HCT116 (cell line): ENCODE results near the gene PKN3. TPM values are rescaled to one million over a fixed set of nuclear protein-coding genes. Genes with fewer than 3 reads are reported as not detected.

Source experiments
- ATAC-seq: fragments of 200-7000 bp; cut with Tn5 transposase; 2 replicates; pipeline ENCODE4 v1.9.1; 2020; ENCODE audit warnings: mild to moderate bottlenecking, moderate library complexity
- BruUV-seq: library from RNA; stranded (reverse); fragments of 400-500 nt; replicated peaks from 2 replicates; lab custom pipeline; 2021; lab: Mats Ljungman, UMichigan
- CTCF ChIA-PET: fragments of 300-600 bp; sonication (Branson Sonifier 250); formaldehyde crosslinking; loops from one replicate; lab custom pipeline; 2021; ENCODE audit warnings: antibody characterized with exemption; lab: Charles Lee
- POLR2A ChIA-PET: fragments of 300-600, 350-600 bp; sonication (Branson Sonifier 250); formaldehyde crosslinking; loops from one replicate; lab custom pipeline; 2021; ENCODE audit warnings: antibody characterized with exemption; lab: Charles Lee
- RAD21 ChIA-PET, 2 experiments: fragments of 300-600 bp; sonication (Branson Sonifier 250); formaldehyde crosslinking; loops; one replicate each; lab custom pipeline; 2023; ENCODE audit warnings: low total read pairs in 2 of 2; ENCODE audit not compliant: uncharacterized antibody in 2 of 2, unreplicated experiment in 2 of 2, low non-redundant PET in 1 of 2; lab: Charles Lee
- DNase-seq: peaks from one replicate; pipeline ENCODE4 v3.0.0-alpha.2; 2010; ENCODE audit warnings: low read depth, low spot score
- H2AFZ ChIP-seq: fragments of 200-600 bp; shearing (Covaris generic), sonication (generic); 2 replicates; pipeline ENCODE4 v1.6.1; 2017; ENCODE audit warnings: low read depth, mixed run types, mixed read lengths, antibody characterized with exemption, low read length; ENCODE audit not compliant: poor library complexity, severe bottlenecking
- H3K27ac ChIP-seq: 2 replicates; pipeline ENCODE4 v1.5.1; 2012; ENCODE audit warnings: low read depth, low read length
- H3K27me3 ChIP-seq: fragments of 200-600 bp; sonication (generic); 2 replicates; pipeline ENCODE4 v1.6.1; 2016; ENCODE audit warnings: mixed run types, low read length, mixed read lengths; ENCODE audit not compliant: insufficient read depth
- H3K36me3 ChIP-seq, 2 experiments: fragments of 200-500 bp in 1 of 2; fragments of 200-600 bp in 1 of 2; sonication (Bioruptor generic) in 1 of 2; sonication (generic) in 1 of 2; 2 replicates each; pipeline versions ENCODE4 v1.5.1 to v1.6.1; 2014 to 2016; ENCODE audit warnings: low read length in 2 of 2, inconsistent platforms in 1 of 2, mixed read lengths in 1 of 2, mixed run types in 1 of 2; ENCODE audit not compliant: insufficient read depth in 2 of 2, control insufficient read depth in 1 of 2
- H3K4me1 ChIP-seq, 2 experiments: fragments of 200-600 bp in 1 of 2; sonication (generic) in 1 of 2; 2 replicates each; pipeline versions ENCODE4 v1.5.1 to v1.6.1; 2012 to 2017; ENCODE audit warnings: low read length in 2 of 2, inconsistent platforms in 1 of 2, mild to moderate bottlenecking in 1 of 2, mixed read lengths in 1 of 2, mixed run types in 1 of 2, moderate library complexity in 1 of 2; ENCODE audit not compliant: insufficient read depth in 2 of 2, control insufficient read depth in 1 of 2
- H3K4me2 ChIP-seq: fragments of 200-600 bp; sonication (generic); 2 replicates; pipeline ENCODE4 v1.6.1; 2017; ENCODE audit warnings: mixed run types, low read length, mixed read lengths
- H3K4me3 ChIP-seq, 2 experiments: fragments of 200-600 bp in 1 of 2; sonication (generic) in 1 of 2; replicated peaks in 1 of 2; 2 replicates each; pipeline ENCODE4 v1.5.1; 2011 to 2016; ENCODE audit warnings: low read length in 2 of 2, control low read depth in 1 of 2, low read depth in 1 of 2, mild to moderate bottlenecking in 1 of 2, mixed read lengths in 1 of 2, mixed run types in 1 of 2
- H3K79me2 ChIP-seq: fragments of 200-600 bp; sonication (generic); 2 replicates; pipeline ENCODE4 v1.6.1; 2017; ENCODE audit warnings: mild to moderate bottlenecking, mixed run types, low read length, moderate library complexity, mixed read lengths; ENCODE audit not compliant: insufficient read depth
- H3K9ac ChIP-seq: fragments of 200-600 bp; sonication (generic); 2 replicates; pipeline ENCODE4 v1.6.1; 2016; ENCODE audit warnings: low read length, mixed read lengths
- H3K9me2 ChIP-seq: fragments of 200-600 bp; sonication (generic), shearing (Covaris generic); 2 replicates; pipeline ENCODE4 v1.6.1; 2017; ENCODE audit warnings: mixed run types, mild to moderate bottlenecking, moderate library complexity; ENCODE audit not compliant: insufficient read depth
- H3K9me3 ChIP-seq, 2 experiments: fragments of 200-500 bp in 1 of 2; fragments of 200-600 bp in 1 of 2; sonication (Bioruptor generic) in 1 of 2; sonication (generic) in 1 of 2; 2 replicates each; pipeline ENCODE4 v1.6.1; 2014 to 2017; ENCODE audit warnings: low read length in 2 of 2, mixed read lengths in 2 of 2, inconsistent platforms in 1 of 2, low read depth in 1 of 2, mild to moderate bottlenecking in 1 of 2, mixed run types in 1 of 2, moderate library complexity in 1 of 2; ENCODE audit not compliant: control insufficient read depth in 1 of 2, insufficient read depth in 1 of 2
- H4K20me1 ChIP-seq: fragments of 200-600 bp; sonication (generic), shearing (Covaris generic); 2 replicates; pipeline ENCODE4 v1.6.1; 2017; ENCODE audit warnings: mixed run types, mild to moderate bottlenecking, moderate library complexity; ENCODE audit not compliant: insufficient read depth
- EZH2phosphoT487 ChIP-seq: fragments of 200-600 bp; IDR thresholded peaks from 2 replicates; pipeline ENCODE4 v1.6.1; 2018; ENCODE audit warnings: antibody characterized with exemption, borderline replicate concordance
- POLR2A ChIP-seq: IDR thresholded peaks from 2 replicates; pipeline ENCODE4 v1.7.0; 2011; ENCODE audit warnings: borderline replicate concordance; ENCODE audit not compliant: insufficient read depth, insufficient read length; ENCODE audit errors: extremely low read depth
- POLR2AphosphoS5 ChIP-seq: IDR thresholded peaks from 2 replicates; pipeline ENCODE4 v1.6.1; 2011; ENCODE audit warnings: mild to moderate bottlenecking, low read depth, low read length, moderate library complexity
- TCF7L2 ChIP-seq: IDR thresholded peaks from 2 replicates; pipeline ENCODE4 v1.7.0; 2011; ENCODE audit warnings: borderline replicate concordance, inconsistent platforms; ENCODE audit not compliant: insufficient read depth, insufficient read length; ENCODE audit errors: extremely low read depth
- ZFX ChIP-seq: fragments of 450-650 bp; IDR thresholded peaks from 2 replicates; pipeline ENCODE4 v1.6.1; 2017
- intact Hi-C: fragments of 100-400 bp; cut with micrococcal nuclease; formaldehyde crosslinking; loops from 2 replicates; pipeline ENCODE4 v1.10.0; 2022
- total RNA-seq: library from RNA; stranded (reverse); gene quantifications from one replicate; pipeline ENCODE4 v1.2.1, GENCODE V29; 2021; ENCODE audit not compliant: unreplicated experiment
- TF ChIP-seq, protein P1 (sequence below): IDR thresholded peaks from 2 replicates; pipeline ENCODE4 v1.6.1; 2012

The PKN3 gene
- total RNA-seq, 1 experiment from 2014 or later: 37.9 TPM

- no peaks in the 10 kb centered on the region for H3K27me3 ChIP-seq
- peak; percentile 77 for ATAC-seq
- H3K27ac ChIP-seq: peak within 1 kb of the TSS; percentile 92
- ChIA-PET POLR2A (interaction anchor here (1.3 kb wide), 1 partner anchor 9 kb away, joined by 5 read pairs; no protein-coding TSS in a partner anchor), RAD21 (interaction anchor here in 1 of 2 experiments (0.6 kb wide), 1 partner anchor 43 kb away, joined by 3 read pairs; no protein-coding TSS in a partner anchor), CTCF (interaction anchor here (0.6 to 1.8 kb wide), 3 partner anchors 13 to 53 kb away, joined by 3 to 6 read pairs (median 4); partner anchors contain the start of gene PKN3)
- H3K36me3 ChIP-seq: peaks cover 29 to 36% of the 10 kb centered on the region in 2 experiments
- H4K20me1 ChIP-seq: peaks cover 32% of the 10 kb centered on the region; the same call in 1 of the 2 replicates
- no peak within 1 kb of the TSS for H2AFZ ChIP-seq
- no peaks in the 10 kb centered on the region for H3K9me3 ChIP-seq
- intact Hi-C loops: no loop called here
- H3K4me2 ChIP-seq: peak within 1 kb of the TSS; percentile 98
- DNase-seq: peak; percentile 77
- H3K4me1 ChIP-seq: peaks cover 25 to 49% of the 10 kb centered on the region in 2 experiments
- TF ChIP-seq ZFX (peak; percentile 16; the same call in 1 of the 2 replicates), POLR2AphosphoS5 (peak; percentile 92), TCF7L2 (peak; percentile 46), POLR2A (peak; percentile 90), EZH2phosphoT487 (no peak)
- TF ChIP-seq, protein P1, sequence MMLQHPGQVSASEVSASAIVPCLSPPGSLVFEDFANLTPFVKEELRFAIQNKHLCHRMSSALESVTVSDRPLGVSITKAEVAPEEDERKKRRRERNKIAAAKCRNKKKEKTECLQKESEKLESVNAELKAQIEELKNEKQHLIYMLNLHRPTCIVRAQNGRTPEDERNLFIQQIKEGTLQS: no peak
- BruUV-seq: no TSS peak
- peak within 1 kb of the TSS; percentile 99 for H3K9ac ChIP-seq
- H3K79me2 ChIP-seq: peaks cover 72% of the 10 kb centered on the region
- H3K9me2 ChIP-seq: no peaks in the 10 kb centered on the region
- H3K4me3 ChIP-seq: peak within 1 kb of the TSS; percentile 90 to 100
These were observed 13.6 kb upstream of the PKN3 start, which contains the start of gene SET for GRCh38 chr9:128688501-128689292. Gene SET (plus strand): TSS chr9:128689222. CDS start chr9:128689583, 361 bp downstream.
